K562 (cell line): ENCODE results near the gene C5orf24. TPM values are rescaled to one million over a fixed set of nuclear protein-coding genes. Genes with fewer than 3 reads are reported as not detected.

Experiments
- AFF4 ChIP-seq: sonication (generic); formaldehyde crosslinking; IDR thresholded peaks from 2 replicates; pipeline ENCODE4 v1.8.0; 2023; ENCODE audit warnings: mild to moderate bottlenecking, missing genetic modification reagents
- ATF4 ChIP-seq: fragments of 450-650 bp; formaldehyde crosslinking; IDR thresholded peaks from 2 replicates; pipeline ENCODE4 v1.4.0; 2022; ENCODE audit warnings: mild to moderate bottlenecking, moderate library complexity
- DMBX1 ChIP-seq: fragments of 250-450 bp; sonication (Bioruptor Pico); IDR thresholded peaks from 2 replicates; pipeline ENCODE4 v1.8.0; 2022; ENCODE audit warnings: inconsistent platforms, mild to moderate bottlenecking, moderate library complexity, borderline replicate concordance
- FOXK1 ChIP-seq: sonication (generic); formaldehyde crosslinking; IDR thresholded peaks from 2 replicates; pipeline ENCODE4 v1.8.0; 2022; ENCODE audit warnings: missing genetic modification reagents, mild to moderate bottlenecking, borderline replicate concordance
- GATA2 ChIP-seq: sonication (generic); formaldehyde crosslinking; IDR thresholded peaks from 2 replicates; pipeline ENCODE4 v1.4.0; 2020; ENCODE audit warnings: mild to moderate bottlenecking, missing genetic modification reagents
- POLR2A ChIP-seq: fragments of 450-650 bp; conservative IDR thresholded peaks from 2 replicates; pipeline ENCODE4 v1.6.1; 2016
- POLR2B ChIP-seq: fragments of 450-650 bp; IDR thresholded peaks from 2 replicates; pipeline ENCODE4 v1.6.1; 2018; ENCODE audit warnings: low read depth; ENCODE audit not compliant: partially characterized antibody
- RNF219 ChIP-seq: fragments of 250-450 bp; sonication (Bioruptor Pico); IDR thresholded peaks from 2 replicates; pipeline ENCODE4 v1.5.0; 2022; ENCODE audit warnings: mild to moderate bottlenecking
- SREBF2 ChIP-seq: sonication (generic); formaldehyde crosslinking; IDR thresholded peaks from 2 replicates; pipeline ENCODE4 v1.4.0; 2020; ENCODE audit warnings: mild to moderate bottlenecking, missing genetic modification reagents
- TCF3 ChIP-seq: sonication (generic); formaldehyde crosslinking; IDR thresholded peaks from 2 replicates; pipeline ENCODE4 v1.4.0; 2020; ENCODE audit warnings: mild to moderate bottlenecking, missing genetic modification reagents
- USF1 ChIP-seq: sonication (generic); formaldehyde crosslinking; IDR thresholded peaks from 2 replicates; pipeline ENCODE4 v1.9.0; 2022; ENCODE audit warnings: mild to moderate bottlenecking, missing genetic modification reagents
- ZBTB5 ChIP-seq: fragments of 450-650 bp; IDR thresholded peaks from 2 replicates; pipeline ENCODE4 v1.6.1; 2017; ENCODE audit warnings: antibody characterized with exemption
- ZNF239 ChIP-seq: fragments of 250-450 bp; sonication (Bioruptor Pico); IDR thresholded peaks from 2 replicates; pipeline ENCODE4 v1.4.0; 2020; ENCODE audit warnings: mild to moderate bottlenecking
- ZNF395 ChIP-seq: fragments of 200-800 bp; sonication (Bioruptor generic); IDR thresholded peaks from 2 replicates; pipeline ENCODE4 v1.6.1; 2017; ENCODE audit warnings: missing genetic modification characterization, missing compliant biosample characterization
- ZNF76 ChIP-seq: fragments of 250-450 bp; sonication (Bioruptor Pico); IDR thresholded peaks from 2 replicates; pipeline ENCODE4 v1.4.0; 2020; ENCODE audit warnings: mild to moderate bottlenecking, moderate library complexity, borderline replicate concordance
- ZNF77 ChIP-seq: fragments of 250-450 bp; sonication (Bioruptor Pico); IDR thresholded peaks from 2 replicates; pipeline ENCODE4 v1.5.0; 2020
- polyA plus RNA-seq, 8 experiments: library from polyadenylated mRNA; depleted of rRNA in 4 of 8; stranded (reverse) in 5 of 8; unstranded in 3 of 8; fragments of >200 nt; fragmentation: Nextera tagmentation in 2 of 8; fragmentation: Illumina TruSeq in 1 of 8; extraction: Ambion mirVana in 2 of 8; extraction: Trizol in 1 of 8; gene quantifications; 2 replicates each; pipeline versions ENCODE4 v1.2.1 to v1.2.3, GENCODE V29; 2011 to 2014; ENCODE audit warnings: inconsistent platforms in 1 of 8, missing spikeins in 1 of 8
- total RNA-seq, 7 experiments: library from RNA; depleted of rRNA in 6 of 7; stranded (reverse); fragments of >200 nt in 6 of 7; fragmentation: Illumina TruSeq in 2 of 7; extraction: Trizol in 2 of 7; gene quantifications; 2 replicates each; pipeline versions ENCODE4 v1.2.1 to v1.2.3, GENCODE V29; 2011 to 2021; ENCODE audit warnings: low replicate concordance in 1 of 7

C5orf24 gene
- total and polyA plus RNA-seq, 9 of the 15 experiments (the other 6 are each of a cell fraction or from before 2014, with no cell fraction given) = 8.9 to 38.6 (median 28.4) TPM

- TF ChIP-seq ATF4 = no peak
- no peak for TF ChIP-seq ZNF77 (CRISPR knock-in tag)
- no peak for TF ChIP-seq SREBF2 (CRISPR knock-in tag)
- TF ChIP-seq DMBX1 (CRISPR knock-in tag) = peak; percentile 70
- peak; percentile 78; the same call in 1 of the 2 replicates for TF ChIP-seq ZNF395
- TF ChIP-seq ZBTB5 = no peak
- 0 out of 2 replicates have a peak, but pooled peaks have one; percentile 3 for TF ChIP-seq FOXK1 (CRISPR knock-in tag)
- no peak for TF ChIP-seq ZNF76
- no peak for TF ChIP-seq GATA2 (CRISPR knock-in tag)
- TF ChIP-seq TCF3 (CRISPR knock-in tag) = no peak
- peak; percentile 72 for TF ChIP-seq POLR2B
- no peak for TF ChIP-seq ZNF239 (CRISPR knock-in tag)
- TF ChIP-seq RNF219 (CRISPR knock-in tag) = no peak
- no peak for TF ChIP-seq USF1 (CRISPR knock-in tag)
- peak; percentile 73; the same call in 1 of the 2 replicates for TF ChIP-seq AFF4 (CRISPR knock-in tag)
- peak; percentile 88 for TF ChIP-seq POLR2A
Observed at GRCh38 chr5:134873987-134874830, 28.4 kb downstream of the C5orf24 start, which contains the start of gene TXNDC15 (continued).
